Measurements from ENCODE around the gene MUCL3. TPM values are rescaled to one million over a fixed set of nuclear protein-coding genes. Genes with fewer than 3 reads are reported as not detected.

Gene MUCL3
- total RNA-seq, 1 experiment from 2014 or later, result 0.15 TPM

- no peak for TF ChIP-seq HMGXB4 (CRISPR knock-in tag; IDR thresholded peaks at IDR 0.05)
- TF ChIP-seq JUN (CRISPR knock-in tag; IDR thresholded peaks at IDR 0.05), result no peak
- no peak for TF ChIP-seq ZNF219 (CRISPR knock-in tag; IDR thresholded peaks at IDR 0.05; ENCODE audit: borderline replicate concordance)
- no peak for TF ChIP-seq EMX1 (CRISPR knock-in tag; IDR thresholded peaks at IDR 0.05)
- no peak for TF ChIP-seq ZNF121 (CRISPR knock-in tag; IDR thresholded peaks at IDR 0.05)
- TF ChIP-seq NR2C2 (CRISPR knock-in tag; IDR thresholded peaks at IDR 0.05), result no peak
- TF ChIP-seq SOX15 (CRISPR knock-in tag; IDR thresholded peaks at IDR 0.05), result no peak
- TF ChIP-seq E2F5 (CRISPR knock-in tag; IDR thresholded peaks at IDR 0.05), result no peak
- no peak for TF ChIP-seq HMGA2 (CRISPR knock-in tag; IDR thresholded peaks at IDR 0.05)
- TF ChIP-seq KAT7 (CRISPR knock-in tag; IDR thresholded peaks at IDR 0.05; ENCODE audit: borderline replicate concordance), result no peak
- no peak for TF ChIP-seq ATF1 (CRISPR knock-in tag; IDR thresholded peaks at IDR 0.05)
- no peak for TF ChIP-seq E2F4 (CRISPR knock-in tag; IDR thresholded peaks at IDR 0.05; ENCODE audit: borderline replicate concordance, low read depth)
- TF ChIP-seq ZNF532 (CRISPR knock-in tag; IDR thresholded peaks at IDR 0.05; ENCODE audit: borderline replicate concordance), result no peak
- TF ChIP-seq CTCF (IDR thresholded peaks at IDR 0.05), result no peak
- no peak for TF ChIP-seq ZNF423 (CRISPR knock-in tag; IDR thresholded peaks at IDR 0.05)
- no peak for TF ChIP-seq RELA (CRISPR knock-in tag; IDR thresholded peaks at IDR 0.05; ENCODE audit: borderline replicate concordance)
- TF ChIP-seq IRF1 (CRISPR knock-in tag; IDR thresholded peaks at IDR 0.05), result no peak
- no peak for TF ChIP-seq SMAD4 (CRISPR knock-in tag; IDR thresholded peaks at IDR 0.05)
- no peak for TF ChIP-seq ATF3 (CRISPR knock-in tag; conservative IDR thresholded peaks at IDR 0.05)
- CTCF ChIA-PET, result interaction anchor here (0.7 to 6.4 kb wide), 43 partner anchors 10 to 462 kb away, joined by 3 to 124 read pairs (median 7); partner anchors contain the start of genes DDR1, DHX16, MUCL3 and PSORS1C1
- Mint-ChIP-seq H3K36me3 (peaks cover 53% of the 10 kb centered on the region), H3K27me3 (ENCODE audit: low read depth) (no peaks in the 10 kb centered on the region), H3K4me1 (peaks cover 22% of the 10 kb centered on the region), H3K27ac (peak overlapping the region; percentile 90), H3K4me3 (peak overlapping the region; percentile 90), H3K9me3 (no peaks in the 10 kb centered on the region)
- no peak for DNase-seq (ENCODE audit: low spot score)
- no peak for ATAC-seq
- POLR2A ChIA-PET, result interaction anchor here (1.0 to 2.2 kb wide), 3 partner anchors 32 to 156 kb away, joined by 4 to 12 read pairs (median 4); no protein-coding TSS in a partner anchor
These were observed 25.8 kb upstream of the MUCL3 start for GRCh38 chr6:30914854-30915590.
